HG03066 (cell line): ENCODE results near the gene NFKBIL1.
"Not testable (repeated sequence)": the region's sequence is repeated elsewhere in the genome, so short reads cannot be mapped to it uniquely, and the experiment has no call there.

ENCODE experiments used
- ATAC-seq: cut with Tn5 transposase; IDR thresholded peaks from one replicate; pipeline ENCODE4 v1.9.1; 2021; ENCODE audit warnings: low read depth; ENCODE audit not compliant: unreplicated experiment

The NFKBIL1 gene, protein sequence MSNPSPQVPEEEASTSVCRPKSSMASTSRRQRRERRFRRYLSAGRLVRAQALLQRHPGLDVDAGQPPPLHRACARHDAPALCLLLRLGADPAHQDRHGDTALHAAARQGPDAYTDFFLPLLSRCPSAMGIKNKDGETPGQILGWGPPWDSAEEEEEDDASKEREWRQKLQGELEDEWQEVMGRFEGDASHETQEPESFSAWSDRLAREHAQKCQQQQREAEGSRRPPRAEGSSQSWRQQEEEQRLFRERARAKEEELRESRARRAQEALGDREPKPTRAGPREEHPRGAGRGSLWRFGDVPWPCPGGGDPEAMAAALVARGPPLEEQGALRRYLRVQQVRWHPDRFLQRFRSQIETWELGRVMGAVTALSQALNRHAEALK

DNA sequence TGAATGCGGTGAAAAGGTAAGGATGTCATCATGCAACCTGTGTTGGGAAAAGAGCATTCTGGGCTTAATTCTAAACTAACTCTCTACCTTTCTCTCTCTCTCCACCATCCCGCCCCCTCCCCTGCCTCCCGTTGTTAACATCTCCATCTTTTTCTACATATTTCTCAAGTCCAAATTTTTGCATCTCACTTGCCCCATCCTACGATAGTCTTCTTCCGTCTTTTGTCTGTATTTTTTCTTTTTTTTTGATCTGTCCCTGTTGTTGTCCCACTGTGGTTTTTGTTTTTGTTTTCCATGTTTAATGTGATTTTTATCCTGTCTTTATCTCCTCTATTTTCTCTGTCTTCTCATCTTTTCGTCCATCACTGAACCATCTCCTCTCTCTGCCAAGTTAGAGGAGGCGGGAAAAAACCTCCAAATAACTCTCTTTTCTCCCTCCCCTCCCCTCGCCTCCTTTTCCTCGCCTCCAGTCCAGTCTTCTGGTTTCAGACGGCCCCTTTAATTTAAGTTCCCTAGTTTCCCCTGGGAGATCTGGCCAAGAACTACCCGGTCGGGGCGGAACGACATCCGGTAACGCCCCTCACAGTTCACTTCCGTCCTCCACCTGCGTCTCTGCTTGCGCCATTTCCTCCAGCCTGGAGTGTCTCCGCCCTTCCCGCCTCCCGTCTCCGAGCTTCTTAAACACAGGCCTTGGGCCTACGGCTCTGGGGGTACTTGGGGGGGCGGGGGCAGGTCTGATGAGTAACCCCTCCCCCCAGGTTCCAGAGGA, at the start of gene NFKBIL1:
NFKBIL1 (plus strand) TSS at position 651 of the 769 bp plus-strand sequence; CDS start at position 738, 87 bp downstream.
- peak; percentile 58 for ATAC-seq

DNA sequence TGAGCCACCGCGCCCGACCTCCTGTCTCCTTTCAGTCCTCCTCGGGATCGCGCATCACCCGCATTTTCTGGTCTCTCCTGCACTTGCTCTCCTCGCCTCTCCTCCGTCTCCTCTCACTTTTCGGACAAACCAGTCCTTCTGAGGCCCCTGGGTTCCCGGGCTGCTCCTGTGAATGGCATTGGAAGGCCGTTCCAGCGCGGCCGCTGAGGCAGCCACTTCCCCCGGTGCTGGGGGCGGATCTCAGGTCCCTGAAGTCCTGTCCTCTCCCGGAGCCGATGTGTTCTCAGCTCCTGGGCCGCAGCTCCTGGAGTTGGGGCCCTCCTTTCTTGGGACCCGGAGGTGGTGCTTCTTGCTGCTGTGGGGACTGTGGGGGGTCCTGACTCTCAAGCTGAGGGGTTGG, 48.7 kb upstream of the NFKBIL1 start:
- no peak for ATAC-seq

DNA sequence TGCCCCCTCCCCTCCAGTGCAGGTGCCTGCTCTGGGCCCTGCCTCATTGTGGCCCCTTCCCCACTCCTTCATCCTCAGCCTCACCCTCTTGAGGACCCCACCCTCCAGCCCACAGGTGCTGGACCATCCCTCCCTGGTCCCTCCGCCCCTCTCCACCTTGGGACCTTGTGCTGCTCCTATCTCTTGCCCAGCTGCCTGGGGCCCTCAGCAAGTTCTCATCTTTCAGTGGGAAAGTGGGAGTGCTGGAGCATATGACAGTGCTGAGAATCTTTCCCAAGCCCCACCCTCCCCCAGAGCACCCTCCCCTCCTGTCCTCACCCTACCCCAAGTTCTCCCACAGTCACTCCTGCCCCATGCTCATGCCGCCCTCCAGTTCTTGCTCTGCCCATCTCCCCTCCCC, 47.8 kb upstream of the NFKBIL1 start:
- ATAC-seq: not testable (repeated sequence)

DNA sequence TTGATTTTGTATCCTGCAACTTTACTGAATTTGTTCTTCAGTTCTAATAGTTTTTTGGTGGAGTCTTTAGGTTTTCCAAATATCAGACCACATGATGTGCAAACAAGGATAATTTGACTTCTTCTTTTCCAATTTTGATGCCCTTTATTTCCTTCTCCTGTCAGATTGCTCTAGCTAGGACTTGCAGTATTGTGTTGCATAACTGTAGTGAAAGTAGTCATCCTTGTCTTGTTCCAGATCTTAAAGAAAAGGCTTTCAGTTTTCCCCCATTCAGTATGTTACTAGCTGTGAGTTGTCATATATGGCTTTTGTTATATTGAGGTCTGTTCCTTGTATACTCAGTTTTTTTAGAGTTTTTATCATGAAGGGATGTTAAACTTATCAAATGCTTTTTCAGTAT, 44.8 kb upstream of the NFKBIL1 start:
- no peak for ATAC-seq

DNA sequence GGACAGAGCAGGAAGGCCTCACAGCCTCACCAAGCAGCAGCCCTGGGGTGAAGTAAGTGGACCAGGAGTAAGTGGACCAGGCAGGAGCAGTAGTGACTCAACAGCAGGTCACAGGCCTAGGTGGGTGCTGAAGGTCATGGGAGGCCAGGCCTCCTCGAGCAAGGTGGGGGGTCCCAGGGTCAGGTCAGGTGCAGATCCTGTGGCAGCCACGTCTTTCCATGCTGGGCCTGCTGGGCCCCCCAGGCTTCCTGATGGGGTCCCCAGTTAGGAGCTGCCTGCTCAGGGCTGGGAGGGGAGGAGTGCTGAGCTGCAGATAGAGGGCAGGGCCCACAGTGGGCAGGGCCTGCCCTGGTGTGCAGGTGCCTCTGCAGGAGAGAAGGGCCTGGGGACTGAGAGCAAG, 38.4 kb upstream of the NFKBIL1 start:
- not testable (repeated sequence) for ATAC-seq

DNA sequence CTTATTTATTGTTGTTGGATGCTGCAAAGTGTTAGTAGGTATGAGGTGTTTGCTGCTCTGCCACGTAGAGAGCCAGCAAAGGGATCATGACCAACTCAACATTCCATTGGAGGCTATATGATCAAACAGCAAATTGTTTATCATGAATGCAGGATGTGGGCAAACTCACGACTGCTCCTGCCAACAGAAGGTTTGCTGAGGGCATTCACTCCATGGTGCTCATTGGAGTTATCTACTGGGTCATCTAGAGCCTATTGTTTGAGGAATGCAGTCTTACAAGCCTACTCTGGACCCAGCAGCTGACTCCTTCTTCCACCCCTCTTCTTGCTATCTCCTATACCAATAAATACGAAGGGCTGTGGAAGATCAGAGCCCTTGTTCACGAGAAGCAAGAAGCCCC, 37.4 kb upstream of the NFKBIL1 start:
- no peak for ATAC-seq

DNA sequence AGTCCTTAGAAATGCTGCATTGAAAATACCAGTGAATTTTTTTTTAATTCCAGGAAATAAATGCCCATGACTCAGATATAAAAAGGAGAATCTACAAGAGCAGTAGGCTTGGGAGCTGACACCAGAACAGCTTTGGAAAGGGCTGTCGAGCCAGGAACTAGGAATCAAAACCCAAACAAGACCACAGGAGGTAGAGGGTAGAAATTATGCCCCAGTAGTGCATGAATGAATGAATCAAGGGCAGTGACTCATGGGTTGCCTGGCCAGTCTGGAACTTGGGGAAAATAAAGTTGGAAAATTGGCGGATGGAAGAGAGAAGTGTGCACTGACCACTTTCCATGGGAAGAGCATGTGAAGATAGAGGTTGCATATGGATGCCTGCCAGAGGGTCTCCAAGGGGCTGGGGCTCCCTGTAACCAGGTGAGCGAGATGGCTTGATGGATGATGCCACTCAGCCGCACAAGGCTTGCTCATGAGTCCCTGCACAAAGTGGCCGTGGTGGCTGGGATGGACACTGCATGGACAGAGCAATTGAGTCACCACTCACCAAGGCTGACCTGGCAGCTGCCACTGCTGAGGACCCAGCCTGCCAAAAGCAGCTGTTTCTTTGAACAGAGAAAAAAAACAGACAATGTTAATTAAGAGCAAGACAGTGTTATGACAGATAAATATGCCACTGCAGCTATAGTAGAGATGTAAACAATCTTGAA, 33.8 kb upstream of the NFKBIL1 start:
- no peak for ATAC-seq

DNA sequence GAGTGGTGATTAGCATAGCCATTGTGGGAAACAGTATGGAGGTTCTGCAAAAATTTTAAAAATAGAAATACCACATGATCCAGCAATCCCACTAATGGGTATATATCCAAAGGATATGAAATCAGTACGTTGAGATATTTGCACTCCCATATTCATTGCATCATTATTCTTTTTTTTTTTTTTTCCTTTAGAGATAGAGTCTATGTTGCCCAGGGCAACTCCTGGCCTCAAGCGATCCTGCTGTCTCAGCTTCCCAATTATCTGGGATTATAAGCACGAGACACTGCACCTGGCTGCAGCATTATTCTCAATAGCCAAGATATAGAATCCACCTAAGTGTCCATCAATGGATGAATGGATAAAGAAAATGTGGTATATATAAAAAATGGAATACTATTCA, 25.6 kb upstream of the NFKBIL1 start:
- no peak for ATAC-seq

DNA sequence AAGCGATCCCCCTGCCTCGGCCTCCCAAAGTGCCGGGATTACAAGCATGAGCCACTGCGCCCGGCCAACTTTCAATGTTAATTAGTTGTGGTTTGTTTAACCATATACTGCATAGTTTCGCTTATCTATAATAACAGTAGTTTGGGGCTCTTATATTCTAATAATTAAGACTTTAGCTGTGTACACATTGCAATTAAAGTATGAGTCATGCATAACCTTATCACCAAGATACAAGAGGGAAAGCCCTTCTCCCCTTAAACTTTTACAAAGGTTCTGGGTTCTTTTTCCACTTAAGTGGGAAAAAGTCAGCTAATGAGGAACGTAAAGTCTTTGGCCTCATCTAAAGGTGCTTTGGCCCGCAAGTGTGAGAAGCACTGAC, 21.9 kb upstream of the NFKBIL1 start:
- no peak for ATAC-seq

DNA sequence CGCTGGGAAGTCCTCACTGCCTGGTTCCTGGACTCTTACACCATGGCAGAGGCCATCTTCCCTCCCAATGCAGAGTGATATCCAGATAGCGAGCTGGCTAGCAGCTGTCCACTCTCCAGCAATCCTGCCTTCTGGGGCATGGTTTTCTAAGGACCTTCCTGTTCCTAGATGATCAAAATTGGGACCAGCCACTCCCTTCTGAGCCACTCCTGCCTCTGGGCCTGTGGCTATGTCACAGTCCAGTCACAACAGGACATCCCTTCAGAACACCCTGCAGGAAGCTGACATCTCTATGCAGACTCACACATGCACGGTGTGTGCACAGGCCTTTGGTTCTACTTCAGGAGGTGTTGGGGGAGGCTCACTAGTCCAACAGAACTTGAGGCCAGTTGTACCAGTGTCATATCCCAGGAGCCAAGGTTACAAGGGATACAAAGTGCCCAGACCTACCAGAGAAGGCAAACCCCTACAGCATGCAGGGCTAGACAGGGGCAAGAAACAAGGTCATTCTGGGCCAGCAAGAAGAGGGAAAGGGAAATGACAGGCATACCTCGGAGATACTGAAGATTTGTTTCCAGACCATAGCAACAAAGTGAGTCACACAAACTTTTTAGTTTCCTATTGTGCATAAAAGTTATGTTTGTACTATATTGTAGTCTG, 21.3 kb upstream of the NFKBIL1 start:
- no peak for ATAC-seq

DNA sequence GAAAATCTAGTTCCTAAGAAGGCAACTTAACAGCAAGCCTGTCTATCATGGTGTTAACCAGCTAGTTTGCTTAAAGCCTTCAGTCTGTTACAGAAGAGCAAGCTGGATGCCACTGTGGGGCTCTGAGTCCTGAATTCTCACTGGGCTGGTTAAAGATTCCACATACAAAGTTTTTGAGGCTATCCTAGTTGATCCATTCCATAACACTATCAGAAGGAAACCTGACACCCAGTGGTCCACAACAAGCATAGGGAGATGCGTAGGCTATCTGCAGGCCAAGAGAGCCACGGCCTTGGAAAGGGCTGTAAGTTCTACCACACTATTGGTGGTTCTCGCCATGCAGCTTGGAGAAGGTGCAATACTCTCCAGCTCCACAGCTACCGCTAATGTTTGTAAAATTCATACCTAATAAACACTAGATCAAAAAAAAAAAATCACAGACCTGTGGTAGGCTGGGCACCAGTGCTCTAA, 19.1 kb upstream of the NFKBIL1 start:
- ATAC-seq: no peak

DNA sequence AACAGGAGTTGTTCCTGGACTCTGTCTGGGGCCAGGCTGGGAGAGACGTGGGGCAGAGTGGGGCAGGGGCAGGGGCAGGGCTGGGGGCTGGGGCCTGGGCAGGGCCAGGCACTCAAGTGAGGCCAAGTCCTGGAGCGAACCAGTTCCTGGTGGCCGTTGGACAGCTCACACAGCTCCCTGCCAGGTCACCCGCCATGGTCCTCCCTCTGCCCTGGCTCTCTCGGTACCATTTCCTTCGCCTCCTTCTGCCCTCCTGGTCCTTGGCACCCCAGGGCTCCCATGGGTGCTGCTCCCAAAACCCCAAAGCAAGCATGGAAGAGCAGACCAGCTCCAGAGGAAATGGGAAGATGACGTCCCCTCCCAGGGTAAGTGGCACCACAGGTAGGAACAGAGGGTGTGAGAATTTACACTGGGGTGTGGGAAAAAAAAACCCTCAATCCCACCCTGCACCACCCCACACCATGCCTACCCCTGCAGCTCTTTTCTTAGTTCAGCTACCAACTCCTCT, 18.5 kb upstream of the NFKBIL1 start, which contains the start of gene MCCD1:
MCCD1 (plus strand) TSS at position 142 of the 508 bp plus-strand sequence; CDS start at position 195, 53 bp downstream.
- no peak for ATAC-seq

DNA sequence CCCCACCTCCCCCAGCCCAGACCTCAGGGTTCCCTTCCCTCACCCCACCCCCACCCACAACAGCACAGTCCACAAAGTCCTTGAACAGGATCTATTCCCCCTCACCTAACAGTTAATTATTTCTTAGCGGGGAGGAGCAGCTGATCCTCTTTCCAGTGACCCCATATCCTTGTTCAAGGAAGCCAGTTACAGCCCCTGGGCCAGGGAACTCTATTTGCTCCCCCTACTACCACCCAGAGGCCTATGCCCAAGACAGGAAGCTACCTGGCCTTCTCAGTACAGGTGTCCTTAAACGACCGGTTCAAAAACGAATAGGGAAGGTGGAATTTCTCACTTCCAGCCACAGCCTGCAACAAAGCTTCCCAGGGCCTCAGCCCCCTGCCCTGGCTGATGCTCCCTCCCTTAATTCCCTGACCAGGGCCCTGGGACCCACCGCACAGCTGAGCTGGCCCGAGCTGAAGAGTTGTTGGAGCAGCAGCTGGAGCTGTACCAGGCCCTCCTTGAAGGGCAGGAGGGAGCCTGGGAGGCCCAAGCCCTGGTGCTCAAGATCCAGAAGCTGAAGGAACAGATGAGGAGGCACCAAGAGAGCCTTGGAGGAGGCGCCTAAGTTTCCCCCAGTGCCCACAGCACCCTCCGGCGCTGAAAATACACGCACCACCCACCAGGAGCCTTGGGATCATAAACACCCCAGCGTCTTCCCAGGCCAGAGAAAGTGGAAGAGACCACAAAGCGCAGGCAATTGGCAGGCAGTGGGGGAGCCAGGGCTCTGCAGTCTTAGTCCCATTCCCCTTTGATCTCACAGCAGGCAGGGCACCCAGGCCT, 17.9 kb upstream of the NFKBIL1 start:
- no peak for ATAC-seq

DNA sequence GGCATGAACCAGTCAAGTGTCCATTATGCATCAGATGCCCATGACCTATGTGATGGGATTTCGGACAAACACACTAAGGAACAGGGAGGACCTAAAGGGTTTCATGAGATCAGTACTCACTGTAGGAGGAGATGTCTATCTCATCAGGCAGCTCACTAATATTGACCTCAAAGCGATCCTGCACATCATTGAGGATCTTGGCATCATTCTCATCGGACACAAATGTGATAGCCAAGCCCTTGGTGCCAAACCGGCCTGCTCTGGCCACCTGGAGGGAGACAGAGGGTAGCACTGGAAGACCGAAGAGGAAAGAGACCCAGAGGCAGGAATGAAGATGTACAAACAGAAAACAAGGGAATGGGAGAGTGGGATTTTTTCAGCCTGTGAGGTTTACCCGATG, 16.7 kb upstream of the NFKBIL1 start:
- no peak for ATAC-seq

DNA sequence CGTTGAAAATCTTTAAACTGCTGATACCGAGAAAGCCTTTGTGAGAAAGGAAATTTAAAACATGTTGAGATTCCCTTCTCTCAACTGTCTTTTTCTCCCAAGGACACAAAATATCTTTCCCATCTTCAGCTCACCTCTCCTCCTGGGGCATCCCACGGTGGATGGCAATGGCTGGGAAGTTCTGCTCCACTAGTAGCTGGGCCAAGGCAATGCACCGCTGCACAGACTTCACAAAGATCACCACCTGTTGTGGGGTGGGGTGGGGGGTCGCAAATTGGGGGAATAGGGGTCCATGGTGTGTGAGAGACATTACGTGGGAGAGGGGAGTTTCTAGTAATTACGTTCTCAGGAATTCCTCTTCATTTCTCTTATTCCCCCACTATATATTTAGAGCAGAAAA, 16.2 kb upstream of the NFKBIL1 start:
- ATAC-seq: no peak

DNA sequence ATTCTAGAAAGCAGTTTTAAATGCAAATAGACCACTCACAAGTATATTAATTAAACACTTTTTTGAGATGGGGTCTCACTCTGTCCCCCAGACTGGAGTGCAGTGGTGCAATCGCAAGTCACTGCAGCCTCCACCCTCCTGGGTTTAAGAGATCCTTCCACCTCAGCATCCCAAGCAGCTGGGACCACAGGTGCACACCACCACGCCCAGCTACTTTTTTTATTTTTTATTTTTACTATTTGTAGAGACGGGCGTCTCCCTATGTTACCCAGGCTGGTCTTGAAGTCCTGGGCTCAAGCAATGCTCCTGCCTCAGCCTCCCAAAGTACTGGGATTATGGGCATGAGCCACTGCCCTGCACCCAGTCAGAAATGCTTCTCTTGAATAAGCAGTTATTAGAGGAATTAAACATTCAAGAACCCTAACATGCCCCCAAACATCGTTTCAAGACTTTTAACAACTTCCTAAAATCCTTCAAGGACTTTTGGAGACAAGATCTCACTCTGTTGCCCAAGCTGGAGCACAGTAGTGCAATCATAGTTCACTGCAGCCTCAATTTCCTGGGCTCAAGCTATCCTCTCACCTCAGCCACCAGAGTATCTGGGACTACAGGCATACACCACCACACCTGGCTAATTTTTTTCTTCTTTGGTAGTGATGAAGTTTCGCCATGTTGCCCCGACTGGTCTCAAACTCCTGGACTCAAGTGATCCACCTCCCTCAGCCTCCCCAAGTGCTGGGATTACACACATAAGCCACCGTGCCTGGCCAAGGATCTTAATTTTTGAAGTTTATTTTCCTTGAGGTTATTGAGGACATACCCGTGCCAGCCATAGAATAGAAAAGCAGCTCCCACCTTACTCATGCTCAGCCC, 15.4 kb upstream of the NFKBIL1 start:
- ATAC-seq: no peak

DNA sequence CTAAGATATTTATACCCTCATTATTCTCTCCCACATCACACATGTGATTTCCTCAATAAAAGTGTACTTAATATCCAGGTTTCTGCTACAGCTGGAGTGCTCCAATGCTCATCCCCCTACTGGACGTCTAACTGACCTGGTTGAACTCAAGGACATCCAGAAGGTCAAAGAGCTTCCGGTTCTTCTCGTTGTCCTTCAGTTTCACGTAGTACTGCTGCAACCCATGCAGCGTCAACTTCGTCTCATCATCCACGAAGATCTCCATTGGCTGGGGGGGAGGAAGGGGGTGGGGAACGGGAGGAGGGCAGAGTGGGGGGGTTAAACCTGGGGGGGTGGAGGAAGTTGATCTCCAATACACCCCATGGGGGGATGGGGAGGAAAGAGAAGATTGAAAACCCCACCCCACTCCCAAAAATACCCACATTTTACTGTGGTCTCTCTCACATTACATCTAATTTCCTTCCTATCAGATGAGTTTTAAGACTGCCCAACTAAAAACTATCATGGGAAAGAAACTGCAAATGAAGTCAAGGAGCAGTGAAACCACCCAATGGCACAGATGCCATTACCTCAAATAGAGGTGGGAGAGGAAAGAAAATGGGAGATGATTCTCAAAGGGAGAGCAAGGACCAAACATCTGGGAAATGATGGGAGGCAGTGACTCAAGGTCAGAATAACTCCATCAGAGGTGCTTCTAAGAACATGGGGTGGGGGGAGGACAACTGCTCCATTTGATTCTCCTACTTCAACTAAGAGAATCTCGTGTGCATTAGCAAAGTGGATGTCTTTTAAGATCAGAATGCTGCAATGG, 14.6 kb upstream of the NFKBIL1 start:
- no peak for ATAC-seq

DNA sequence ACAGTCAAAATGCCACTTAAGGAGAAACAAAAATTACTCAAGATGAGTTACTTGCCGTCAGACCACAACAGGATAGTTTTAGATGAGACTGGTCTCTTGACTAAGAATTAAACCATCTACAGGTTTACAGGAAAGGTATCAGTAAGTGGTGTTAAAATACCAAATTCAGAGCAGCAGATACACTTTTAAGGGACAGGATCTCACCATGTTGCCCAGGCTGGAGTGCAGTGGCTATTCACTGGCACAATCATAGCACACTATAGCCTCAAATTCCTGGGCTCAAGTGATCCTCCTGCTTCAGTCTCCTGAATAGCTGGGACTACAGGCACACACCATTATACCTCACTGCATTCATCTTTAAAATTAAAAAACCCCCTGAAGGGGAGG, 14.0 kb upstream of the NFKBIL1 start:
- ATAC-seq: no peak
